Tibial nerve (tissue), 4 donors: Measurements from ENCODE around the gene SAXO1. TPM values are rescaled to one million over a fixed set of nuclear protein-coding genes. Genes with fewer than 3 reads are reported as not detected.

Experiments
- DNase-seq, 2 donors: peaks; one replicate each; pipeline ENCODE4 v3.0.0-alpha.2; 2019; ENCODE audit warnings: low spot score in 2 of 2
- H3K27ac ChIP-seq, 4 donors: fragments of 200-600 bp; sonication (generic) in 3 of 4; one replicate each; pipeline ENCODE4 v1.5.1; 2017 to 2019; ENCODE audit warnings: mild to moderate bottlenecking in 1 of 4
- H3K27me3 ChIP-seq, 2 donors: fragments of 200-600 bp; sonication (generic) in 1 of 2; one replicate each; pipeline versions ENCODE4 v1.5.1 to v1.6.0; 2017 to 2019
- H3K36me3 ChIP-seq, 3 donors: fragments of 200-600 bp; sonication (generic); one replicate each; pipeline ENCODE4 v1.5.1; 2018 to 2019
- H3K4me1 ChIP-seq, 4 donors: fragments of 200-600 bp; sonication (generic) in 3 of 4; one replicate each; pipeline ENCODE4 v1.5.1; 2017 to 2019
- H3K4me3 ChIP-seq, 4 donors: fragments of 200-600 bp; sonication (generic) in 3 of 4; one replicate each; pipeline ENCODE4 v1.5.1; 2017 to 2019; ENCODE audit warnings: mild to moderate bottlenecking in 1 of 4, moderate library complexity in 1 of 4
- H3K9me3 ChIP-seq, 4 donors: fragments of 200-600 bp; sonication (generic) in 3 of 4; one replicate each; pipeline ENCODE4 v1.5.1; 2017 to 2019
- CTCF ChIP-seq, 5 experiments: fragments of 200-600 bp in 3 of 5; fragments of 450-650 bp in 2 of 5; sonication (generic) in 3 of 5; IDR thresholded peaks; one replicate each; pipeline ENCODE4 v1.5.1; 2016 to 2019; ENCODE audit warnings: antibody characterized with exemption in 5 of 5, mild to moderate bottlenecking in 3 of 5, moderate library complexity in 2 of 5
- EP300 ChIP-seq, 2 donors: sonication (generic); formaldehyde crosslinking; IDR thresholded peaks; one replicate each; pipeline ENCODE4 v1.6.1; 2017; ENCODE audit warnings: antibody characterized with exemption in 2 of 2, mild to moderate bottlenecking in 1 of 2
- POLR2A ChIP-seq, 2 donors: fragments of 450-650 bp; IDR thresholded peaks; one replicate each; pipeline ENCODE4 v1.6.1; 2017; ENCODE audit warnings: antibody characterized with exemption in 2 of 2, mild to moderate bottlenecking in 2 of 2, moderate library complexity in 2 of 2
- WGBS, 2 donors: methylation state at CpG; one replicate each; pipeline ENCODE4 v1.1.5; 2018; 5-methylcytosine and 5-hydroxymethylcytosine counted together
- total RNA-seq, 4 donors: library from RNA; depleted of rRNA; stranded (reverse); fragments of >200 nt; gene quantifications; one replicate each; pipeline ENCODE4 v1.1.0, GENCODE V29; 2016

The SAXO1 gene
- total RNA-seq, 4 donors from 2014 or later = 0.39 to 1.0 TPM; not detected in 2

GRCh38 chr9:18905883-18906629 lies 127.0 kb downstream of the SAXO1 start:
- no peak for DNase-seq
- H3K4me3 ChIP-seq = no peak overlapping the region
- TF ChIP-seq CTCF (IDR thresholded peaks at IDR 0.05) = no peak
- TF ChIP-seq EP300 (IDR thresholded peaks at IDR 0.05) = no peak
- TF ChIP-seq POLR2A (IDR thresholded peaks at IDR 0.05) = no peak
- H3K36me3 ChIP-seq = no peaks in the 10 kb centered on the region
- no peak overlapping the region for H3K27ac ChIP-seq
- H3K9me3 ChIP-seq = peaks cover 0 to 19% (median 2%) of the 10 kb centered on the region in 4 donors
- WGBS, 2 donors = 88 to 90% methylated on average over 9 of the region's 9 CpGs
- no peaks in the 10 kb centered on the region for H3K27me3 ChIP-seq
- H3K4me1 ChIP-seq = peaks cover 0 to 6% (median 0%) of the 10 kb centered on the region in 4 donors

- Histone ChIP-seq H3K4me1 (peaks cover 0 to 6% (median 0%) of the 10 kb centered on the region in 4 donors), H3K27ac (no peak overlapping the region), H3K36me3 (no peaks in the 10 kb centered on the region), H3K27me3 (no peaks in the 10 kb centered on the region), H3K4me3 (no peak overlapping the region), H3K9me3 (peaks cover 0 to 23% (median 2%) of the 10 kb centered on the region in 4 donors)
- TF ChIP-seq CTCF (IDR thresholded peaks at IDR 0.05) = no peak
- TF ChIP-seq POLR2A (IDR thresholded peaks at IDR 0.05) = no peak
- TF ChIP-seq EP300 (IDR thresholded peaks at IDR 0.05) = no peak
- WGBS, 2 donors = 71 to 78% methylated on average over 11 of the region's 11 CpGs
- DNase-seq = no peak
Measured at GRCh38 chr9:18905028-18905882, 127.8 kb downstream of the SAXO1 start.

- WGBS, 2 donors = 97 to 100% methylated on average over 2 of the region's 2 CpGs
- Histone ChIP-seq H3K4me1 (no peaks in the 10 kb centered on the region), H3K9me3 (peaks cover 0 to 23% (median 2%) of the 10 kb centered on the region in 4 donors), H3K36me3 (no peaks in the 10 kb centered on the region), H3K27ac (no peak overlapping the region), H3K4me3 (no peak overlapping the region), H3K27me3 (no peaks in the 10 kb centered on the region)
- TF ChIP-seq POLR2A (IDR thresholded peaks at IDR 0.05) = no peak
- TF ChIP-seq CTCF (IDR thresholded peaks at IDR 0.05) = no peak
- TF ChIP-seq EP300 (IDR thresholded peaks at IDR 0.05) = no peak
- DNase-seq = no peak
Measured at GRCh38 chr9:18903450-18903849, 129.6 kb downstream of the SAXO1 start.

GRCh38 chr9:18896531-18897179 lies 136.4 kb downstream of the SAXO1 start:
- TF ChIP-seq POLR2A (IDR thresholded peaks at IDR 0.05) (no peak), EP300 (IDR thresholded peaks at IDR 0.05) (no peak), CTCF (IDR thresholded peaks at IDR 0.05) (no peak)
- DNase-seq = no peak
- H3K27ac ChIP-seq = no peak overlapping the region
- H3K4me3 ChIP-seq = no peak overlapping the region
- WGBS, 2 donors = 92 to 100% methylated on average over 2 of the region's 2 CpGs
- H3K27me3 ChIP-seq = no peaks in the 10 kb centered on the region
- H3K9me3 ChIP-seq = peaks cover 0 to 35% (median 7%) of the 10 kb centered on the region in 4 donors
- peaks cover 0 to 5% (median 0%) of the 10 kb centered on the region in 3 donors for H3K36me3 ChIP-seq
- no peaks in the 10 kb centered on the region for H3K4me1 ChIP-seq
